ENCODE measurements around the gene KCNK1.

- TF ChIP-seq CTCF (IDR thresholded peaks at IDR 0.05) (no peak), POLR2A (IDR thresholded peaks at IDR 0.05; ENCODE audit: low read depth) (no peak), EP300 (IDR thresholded peaks at IDR 0.05) (no peak), POLR2AphosphoS5 (IDR thresholded peaks at IDR 0.05) (no peak)
These were observed 18.0 kb downstream of the KCNK1 start for GRCh38 chr1:233631810-233632405.
